GM08714 (cell line): ENCODE results near the gene DUSP19.

ENCODE experiments used
- H3K4me3 ChIP-seq: fragments of 200-500 bp; sonication (Bioruptor generic); 2 replicates; pipeline ENCODE4 v1.5.1; 2014; ENCODE audit warnings: mild to moderate bottlenecking, low read length, inconsistent platforms
- ZNF274 ChIP-seq: IDR thresholded peaks from 2 replicates; pipeline ENCODE4 v1.6.1; 2012; ENCODE audit warnings: mild to moderate bottlenecking, low read depth, low read length

Gene DUSP19

GRCh38 chr2:183091318-183091953, 12.9 kb downstream of the DUSP19 start:
- no peak for TF ChIP-seq ZNF274
- no peak overlapping the region for H3K4me3 ChIP-seq

DNA sequence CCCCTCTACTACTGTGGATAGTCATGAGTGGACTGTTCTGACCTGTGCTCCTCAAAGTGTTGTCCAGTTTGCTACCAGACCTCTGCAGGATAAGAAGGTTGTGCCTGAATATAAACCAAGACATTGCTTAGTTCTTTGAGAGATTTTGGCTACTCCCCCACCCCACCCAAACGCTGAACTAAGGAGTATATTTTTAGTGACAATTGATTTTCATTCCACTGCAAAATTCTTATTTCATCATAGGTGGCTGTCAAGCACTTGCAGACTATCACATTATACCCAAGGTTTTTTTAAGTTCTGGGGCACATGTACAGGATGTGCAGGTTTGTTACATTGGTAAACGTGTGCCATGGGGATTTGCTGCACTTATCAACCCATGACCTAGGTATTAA, 13.4 kb downstream of the DUSP19 start:
- no peak for TF ChIP-seq ZNF274
- H3K4me3 ChIP-seq, result no peak overlapping the region

DNA sequence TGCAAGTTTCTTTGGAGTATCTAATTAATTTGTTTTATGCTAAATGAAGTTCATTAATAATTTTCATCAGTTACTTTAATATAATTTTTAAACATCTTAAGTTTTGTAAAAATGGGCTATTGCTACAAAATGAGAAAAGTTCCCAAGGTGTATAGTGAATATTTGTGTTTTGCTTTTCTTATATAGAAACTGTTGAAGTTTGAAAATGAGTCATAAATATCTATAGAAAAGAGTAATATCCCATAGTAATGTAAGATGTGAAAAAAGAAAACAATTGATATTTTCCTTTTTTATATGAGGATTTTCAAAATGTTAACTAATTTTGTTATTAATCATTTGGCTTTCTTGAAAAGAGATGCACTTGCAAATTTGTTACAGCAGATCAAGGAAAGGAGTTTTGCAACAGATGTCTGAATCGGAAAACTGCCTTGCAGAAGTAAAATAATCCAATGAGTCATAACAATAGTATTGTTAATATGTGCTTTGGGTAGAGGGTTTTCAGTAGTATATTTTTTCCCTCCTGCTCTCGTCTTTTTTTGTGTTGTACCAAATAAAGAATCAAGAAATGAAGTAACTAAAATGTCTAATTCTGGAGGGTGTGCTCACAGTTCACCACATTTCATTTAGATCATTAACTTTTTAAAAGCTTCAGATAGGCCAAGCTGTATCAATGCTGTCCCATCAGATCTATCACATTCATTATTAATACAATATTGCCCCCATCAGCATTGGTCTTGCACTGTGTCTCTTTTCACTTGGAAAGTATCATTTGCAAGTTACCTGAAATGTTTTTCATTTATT, 15.5 kb downstream of the DUSP19 start:
- no peak for TF ChIP-seq ZNF274

GRCh38 chr2:183105402-183106134, 27.0 kb downstream of the DUSP19 start:
- TF ChIP-seq ZNF274, result no peak
- no peak overlapping the region for H3K4me3 ChIP-seq

More for the DNA sequence above, 15.5 kb downstream of the DUSP19 start:
- no peak overlapping the region for H3K4me3 ChIP-seq

- no peak overlapping the region for H3K4me3 ChIP-seq
- TF ChIP-seq ZNF274, result no peak
These were observed 34.0 kb downstream of the DUSP19 start for GRCh38 chr2:183112577-183112976.

DNA sequence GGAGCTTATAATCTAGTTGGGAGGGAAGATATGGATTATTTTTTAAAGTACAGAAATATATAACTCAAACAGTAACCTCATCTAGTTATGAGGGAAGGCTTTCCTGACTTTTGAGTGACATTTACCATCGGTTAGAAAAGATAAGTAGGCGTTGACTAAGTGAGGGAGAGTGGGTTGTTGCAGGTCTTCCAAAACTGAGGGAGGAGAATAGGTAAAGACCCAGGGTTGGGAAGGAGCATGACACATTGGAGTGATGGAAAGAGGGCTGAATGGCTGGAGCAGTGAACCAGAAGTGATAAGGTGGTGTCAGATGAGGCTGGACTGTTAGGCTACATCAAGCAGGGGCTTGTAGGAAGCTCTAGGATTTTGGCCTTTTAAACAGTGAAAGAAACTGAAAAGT, 35.1 kb downstream of the DUSP19 start:
- TF ChIP-seq ZNF274, result no peak
- no peak overlapping the region for H3K4me3 ChIP-seq

DNA sequence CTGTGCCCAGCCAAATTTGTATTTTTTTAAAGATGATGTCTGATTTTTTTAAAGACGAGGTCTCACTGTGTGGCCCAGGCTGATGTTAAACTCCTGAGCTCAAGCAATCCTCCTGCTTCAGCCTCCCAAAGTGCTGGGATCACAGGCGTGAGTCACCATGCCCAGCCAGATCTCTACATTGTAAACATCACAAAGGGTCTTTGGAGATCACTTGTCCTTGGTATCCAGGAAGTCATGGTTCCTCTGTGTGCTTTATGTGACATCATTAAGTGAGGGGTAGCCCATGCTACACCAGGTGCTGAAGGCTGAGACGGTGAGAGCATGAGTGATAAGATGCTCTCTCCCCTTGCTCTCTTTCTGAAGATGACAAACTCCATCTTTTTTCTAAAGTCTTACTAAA, 38.7 kb downstream of the DUSP19 start:
- TF ChIP-seq ZNF274, result no peak
- no peak overlapping the region for H3K4me3 ChIP-seq

GRCh38 chr2:183123117-183123958, 44.8 kb downstream of the DUSP19 start:
- H3K4me3 ChIP-seq, result peak overlapping the region; percentile 57

GRCh38 chr2:183123959-183124221, 45.3 kb downstream of the DUSP19 start:
- peak overlapping the region; percentile 57 for H3K4me3 ChIP-seq
- TF ChIP-seq ZNF274, result no peak

More at GRCh38 chr2:183123117-183123958, 44.8 kb downstream of the DUSP19 start:
- TF ChIP-seq ZNF274, result no peak

DNA sequence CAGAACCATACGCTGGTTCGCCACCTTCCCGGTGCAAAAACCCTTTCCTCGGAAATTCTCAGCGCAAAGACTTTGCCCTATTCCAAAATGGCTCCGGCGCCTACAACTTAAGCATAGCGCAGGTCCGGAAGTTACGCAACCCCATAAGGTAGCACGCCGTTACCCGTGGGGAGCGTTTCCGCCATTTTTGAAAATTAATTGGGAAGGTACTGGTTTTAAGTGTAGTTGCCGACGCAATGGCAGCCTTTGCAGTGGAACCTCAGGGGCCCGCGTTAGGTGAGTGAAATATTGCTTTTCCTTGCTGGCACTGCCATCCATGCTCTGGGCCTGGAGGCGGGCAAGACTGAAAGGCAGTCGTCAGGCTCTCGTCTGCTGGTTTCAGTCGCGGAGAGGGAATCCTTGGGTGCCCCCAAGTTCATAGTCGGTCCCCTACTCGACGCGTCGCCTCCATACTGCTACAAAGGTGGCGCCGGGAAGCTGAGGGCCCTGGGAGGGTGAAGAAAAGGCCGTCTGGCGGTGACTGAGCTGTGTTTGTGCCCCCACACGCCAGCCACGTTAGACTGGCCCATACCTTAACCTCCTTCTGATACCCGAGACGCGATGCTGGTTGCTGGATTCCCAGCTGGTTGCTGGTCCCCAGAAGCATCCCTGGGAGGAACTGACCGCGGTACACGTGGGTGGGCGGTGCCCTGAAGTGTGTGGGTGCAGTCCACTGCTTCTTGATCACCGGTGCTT, 45.8 kb downstream of the DUSP19 start, which contains the start of gene NUP35:
Gene NUP35 (plus strand): TSS at position 222 of the 735 bp plus-strand sequence. CDS start 15 bp downstream, at position 237.
- no peak for TF ChIP-seq ZNF274
- H3K4me3 ChIP-seq, result peak within 1 kb of the TSS; percentile 57

DNA sequence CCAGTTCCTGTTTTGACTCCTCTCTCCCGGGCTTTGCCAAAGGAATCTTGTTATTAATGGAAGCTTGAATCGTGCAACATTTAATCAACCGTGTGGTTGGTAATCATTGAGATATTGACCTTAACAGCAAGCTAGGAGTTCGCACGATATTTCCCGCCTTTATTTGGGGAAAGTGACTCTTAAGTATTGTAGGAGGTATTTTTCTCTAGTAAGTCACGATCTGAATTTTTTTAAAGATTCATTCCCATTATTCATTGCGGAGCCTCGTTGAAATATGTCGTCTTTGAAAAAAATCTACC, 46.4 kb downstream of the DUSP19 start:
- H3K4me3 ChIP-seq, result peak overlapping the region; percentile 57
- TF ChIP-seq ZNF274, result no peak

DNA sequence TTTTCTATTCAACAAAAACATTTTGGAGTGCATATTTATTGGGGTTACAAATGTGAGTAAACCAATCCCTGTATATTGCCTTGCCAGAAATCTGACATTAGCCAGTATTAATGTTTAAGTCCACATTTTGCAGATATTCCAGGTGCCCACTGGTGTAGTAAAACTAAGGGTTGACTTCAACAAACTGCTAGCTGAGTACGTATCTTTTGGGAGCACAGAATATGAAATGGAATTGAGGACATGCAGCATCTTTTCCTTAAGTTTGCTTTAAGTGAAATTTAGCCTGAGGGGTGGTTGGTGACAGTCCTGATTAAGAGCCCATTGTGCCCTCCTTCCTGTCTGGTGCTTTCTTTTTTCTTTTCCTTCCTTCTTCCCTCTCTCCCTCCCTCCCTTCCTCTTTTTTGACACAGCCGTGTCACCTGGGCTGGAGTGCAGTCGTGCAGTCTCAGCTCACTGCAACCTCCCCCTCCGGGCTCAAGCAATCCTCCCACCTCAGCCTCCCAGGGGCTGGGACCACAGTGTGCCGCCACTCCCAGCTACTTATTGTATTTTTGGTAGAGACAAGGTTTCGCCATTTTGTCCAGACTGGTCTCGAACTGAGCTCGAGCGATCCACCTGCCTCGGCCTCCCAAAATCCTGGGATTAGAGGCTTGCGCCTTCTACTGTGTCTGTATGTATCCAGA, 47.3 kb downstream of the DUSP19 start:
- peak overlapping the region; percentile 57 for H3K4me3 ChIP-seq
- TF ChIP-seq ZNF274, result no peak

DNA sequence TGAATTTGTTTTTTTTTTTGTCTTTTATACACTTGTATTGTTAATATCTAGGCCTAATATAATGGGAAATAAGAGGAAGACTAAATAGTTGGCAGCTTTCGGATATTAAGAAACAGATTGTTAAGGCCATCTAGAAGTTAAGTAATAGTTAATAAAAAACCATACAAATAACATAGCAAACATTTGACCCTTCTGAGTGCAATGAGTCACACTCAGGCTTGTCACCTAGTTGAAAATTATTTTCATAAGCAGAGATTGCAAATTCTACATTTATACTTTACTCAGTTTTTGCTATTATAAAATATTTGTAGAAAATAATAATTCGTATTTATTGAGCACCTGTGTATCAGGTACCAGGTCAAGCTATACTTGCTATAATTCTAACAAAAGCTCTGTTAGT, 48.1 kb downstream of the DUSP19 start:
- no peak overlapping the region for H3K4me3 ChIP-seq
- TF ChIP-seq ZNF274, result no peak
